B cell (primary cell): ENCODE results near the gene FAIM2.

ENCODE experiments used
- EZH2 ChIP-seq: IDR thresholded peaks from 2 replicates; pipeline ENCODE4 v1.6.1; 2012; ENCODE audit warnings: borderline replicate concordance, low read depth, mild to moderate bottlenecking, moderate library complexity, low read length; ENCODE audit not compliant: insufficient read depth, poor library complexity, severe bottlenecking
- TF ChIP-seq, protein P1 (sequence below): fragments of 200-600 bp; IDR thresholded peaks from one replicate; pipeline ENCODE4 v1.8.0; 2022; ENCODE audit warnings: antibody characterized with exemption, mild to moderate bottlenecking

DNA sequence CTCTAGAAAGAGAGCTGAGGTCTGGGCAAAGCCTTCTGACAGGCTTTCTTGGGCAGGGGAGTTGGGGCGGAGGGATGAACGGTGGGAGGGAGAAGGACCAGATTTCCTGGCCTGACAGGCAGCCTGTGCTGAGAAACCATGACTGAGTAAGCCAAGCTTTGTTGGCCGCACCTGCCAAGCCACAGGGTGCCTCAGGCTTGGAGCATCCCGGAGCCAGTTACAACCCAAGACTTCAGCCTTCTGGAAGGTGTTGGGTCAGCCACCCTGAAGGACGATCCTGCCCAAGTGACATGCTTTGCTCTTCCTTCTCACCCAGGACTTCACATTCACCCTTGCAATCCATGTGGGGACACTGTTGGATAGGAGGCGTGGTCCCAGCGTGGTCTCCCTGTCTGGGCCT is 25.9 kb upstream of the FAIM2 start:
- TF ChIP-seq, protein P1, sequence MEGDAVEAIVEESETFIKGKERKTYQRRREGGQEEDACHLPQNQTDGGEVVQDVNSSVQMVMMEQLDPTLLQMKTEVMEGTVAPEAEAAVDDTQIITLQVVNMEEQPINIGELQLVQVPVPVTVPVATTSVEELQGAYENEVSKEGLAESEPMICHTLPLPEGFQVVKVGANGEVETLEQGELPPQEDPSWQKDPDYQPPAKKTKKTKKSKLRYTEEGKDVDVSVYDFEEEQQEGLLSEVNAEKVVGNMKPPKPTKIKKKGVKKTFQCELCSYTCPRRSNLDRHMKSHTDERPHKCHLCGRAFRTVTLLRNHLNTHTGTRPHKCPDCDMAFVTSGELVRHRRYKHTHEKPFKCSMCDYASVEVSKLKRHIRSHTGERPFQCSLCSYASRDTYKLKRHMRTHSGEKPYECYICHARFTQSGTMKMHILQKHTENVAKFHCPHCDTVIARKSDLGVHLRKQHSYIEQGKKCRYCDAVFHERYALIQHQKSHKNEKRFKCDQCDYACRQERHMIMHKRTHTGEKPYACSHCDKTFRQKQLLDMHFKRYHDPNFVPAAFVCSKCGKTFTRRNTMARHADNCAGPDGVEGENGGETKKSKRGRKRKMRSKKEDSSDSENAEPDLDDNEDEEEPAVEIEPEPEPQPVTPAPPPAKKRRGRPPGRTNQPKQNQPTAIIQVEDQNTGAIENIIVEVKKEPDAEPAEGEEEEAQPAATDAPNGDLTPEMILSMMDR, result no peak
- TF ChIP-seq EZH2, result no peak
